SK-N-SH treated with all-trans-retinoic acid at 6 μM for 48 hours (cell line): Measurements from ENCODE around the gene OR52E1.

ENCODE experiments used
- ARNTL ChIP-seq: fragments of 450-650 bp; formaldehyde crosslinking; IDR thresholded peaks from 2 replicates; pipeline ENCODE4 v1.5.0; 2020; ENCODE audit warnings: low read depth, mild to moderate bottlenecking, moderate library complexity, borderline replicate concordance
- ISL1 ChIP-seq: fragments of 250-450 bp; sonication (Bioruptor Pico); IDR thresholded peaks from 2 replicates; pipeline ENCODE4 v2.1.2; 2022; ENCODE audit warnings: mild to moderate bottlenecking, moderate library complexity
- TCF4 ChIP-seq: fragments of 250-450 bp; sonication (Bioruptor Pico); IDR thresholded peaks from 2 replicates; pipeline ENCODE4 v1.8.0; 2021; ENCODE audit warnings: mild to moderate bottlenecking, moderate library complexity, borderline replicate concordance
- TOX ChIP-seq: fragments of 250-450 bp; sonication (Bioruptor Pico); IDR thresholded peaks from 2 replicates; pipeline ENCODE4 v1.8.0; 2021; ENCODE audit warnings: mild to moderate bottlenecking, moderate library complexity, borderline replicate concordance
- ZFP3 ChIP-seq: fragments of 250-450 bp; sonication (Bioruptor Pico); IDR thresholded peaks from 2 replicates; pipeline ENCODE4 v1.5.0; 2020; ENCODE audit warnings: mild to moderate bottlenecking, moderate library complexity
- ZNF565 ChIP-seq: fragments of 450-650 bp; formaldehyde crosslinking; conservative IDR thresholded peaks from 2 replicates; pipeline ENCODE4 v1.5.0; 2020; ENCODE audit warnings: low read depth, mild to moderate bottlenecking, moderate library complexity
- ZNF70 ChIP-seq: fragments of 450-650 bp; formaldehyde crosslinking; IDR thresholded peaks from 2 replicates; pipeline ENCODE4 v1.5.0; 2020; ENCODE audit warnings: mild to moderate bottlenecking, moderate library complexity
- ZNF8 ChIP-seq: fragments of 450-650 bp; formaldehyde crosslinking; IDR thresholded peaks from 2 replicates; pipeline ENCODE4 v1.5.0; 2020; ENCODE audit warnings: mild to moderate bottlenecking, moderate library complexity
- TF ChIP-seq, protein P1 (sequence below): fragments of 250-450 bp; sonication (Bioruptor Pico); IDR thresholded peaks from 2 replicates; pipeline ENCODE4 v1.8.0; 2020; ENCODE audit warnings: mild to moderate bottlenecking, moderate library complexity, borderline replicate concordance
- TF ChIP-seq, protein P2 (sequence below): fragments of 250-450 bp; sonication (Bioruptor Pico); IDR thresholded peaks from 2 replicates; pipeline ENCODE4 v1.8.0; 2021; ENCODE audit warnings: low read depth, mild to moderate bottlenecking, moderate library complexity, borderline replicate concordance
- TF ChIP-seq, protein P3 (sequence below): fragments of 250-450 bp; sonication (Bioruptor Pico); IDR thresholded peaks from 2 replicates; pipeline ENCODE4 v1.5.1; 2020; ENCODE audit warnings: low read depth, mild to moderate bottlenecking, moderate library complexity

DNA sequence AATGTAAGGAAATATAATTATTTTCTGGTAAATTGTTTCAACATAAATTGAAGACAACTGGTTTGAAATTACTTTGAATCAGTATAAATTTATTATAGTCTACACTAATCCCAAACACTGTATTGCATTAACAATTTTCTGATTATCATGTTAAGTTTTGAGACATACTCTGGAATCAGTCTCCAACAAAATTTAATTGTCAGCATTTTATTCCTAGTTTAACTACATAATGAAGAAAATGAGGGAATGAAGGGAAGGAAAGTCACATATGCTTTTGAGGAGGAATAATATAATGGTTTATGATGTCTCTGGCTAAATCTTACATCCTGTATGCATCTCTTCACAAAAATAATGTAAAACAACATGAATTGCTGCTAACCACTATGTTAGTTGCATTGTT, 14.2 kb downstream of the OR52E1 start:
- no peak for TF ChIP-seq ZNF70 (CRISPR knock-in tag)
- TF ChIP-seq, protein P1, sequence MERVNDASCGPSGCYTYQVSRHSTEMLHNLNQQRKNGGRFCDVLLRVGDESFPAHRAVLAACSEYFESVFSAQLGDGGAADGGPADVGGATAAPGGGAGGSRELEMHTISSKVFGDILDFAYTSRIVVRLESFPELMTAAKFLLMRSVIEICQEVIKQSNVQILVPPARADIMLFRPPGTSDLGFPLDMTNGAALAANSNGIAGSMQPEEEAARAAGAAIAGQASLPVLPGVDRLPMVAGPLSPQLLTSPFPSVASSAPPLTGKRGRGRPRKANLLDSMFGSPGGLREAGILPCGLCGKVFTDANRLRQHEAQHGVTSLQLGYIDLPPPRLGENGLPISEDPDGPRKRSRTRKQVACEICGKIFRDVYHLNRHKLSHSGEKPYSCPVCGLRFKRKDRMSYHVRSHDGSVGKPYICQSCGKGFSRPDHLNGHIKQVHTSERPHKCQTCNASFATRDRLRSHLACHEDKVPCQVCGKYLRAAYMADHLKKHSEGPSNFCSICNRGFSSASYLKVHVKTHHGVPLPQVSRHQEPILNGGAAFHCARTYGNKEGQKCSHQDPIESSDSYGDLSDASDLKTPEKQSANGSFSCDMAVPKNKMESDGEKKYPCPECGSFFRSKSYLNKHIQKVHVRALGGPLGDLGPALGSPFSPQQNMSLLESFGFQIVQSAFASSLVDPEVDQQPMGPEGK (CRISPR knock-in tag) = no peak
- no peak for TF ChIP-seq ARNTL
- TF ChIP-seq ZNF8 (CRISPR knock-in tag) = no peak
- no peak for TF ChIP-seq TOX
- TF ChIP-seq ZFP3 = no peak
- no peak for TF ChIP-seq ISL1 (CRISPR knock-in tag)
- no peak for TF ChIP-seq ZNF565 (CRISPR knock-in tag)
- TF ChIP-seq, protein P2, sequence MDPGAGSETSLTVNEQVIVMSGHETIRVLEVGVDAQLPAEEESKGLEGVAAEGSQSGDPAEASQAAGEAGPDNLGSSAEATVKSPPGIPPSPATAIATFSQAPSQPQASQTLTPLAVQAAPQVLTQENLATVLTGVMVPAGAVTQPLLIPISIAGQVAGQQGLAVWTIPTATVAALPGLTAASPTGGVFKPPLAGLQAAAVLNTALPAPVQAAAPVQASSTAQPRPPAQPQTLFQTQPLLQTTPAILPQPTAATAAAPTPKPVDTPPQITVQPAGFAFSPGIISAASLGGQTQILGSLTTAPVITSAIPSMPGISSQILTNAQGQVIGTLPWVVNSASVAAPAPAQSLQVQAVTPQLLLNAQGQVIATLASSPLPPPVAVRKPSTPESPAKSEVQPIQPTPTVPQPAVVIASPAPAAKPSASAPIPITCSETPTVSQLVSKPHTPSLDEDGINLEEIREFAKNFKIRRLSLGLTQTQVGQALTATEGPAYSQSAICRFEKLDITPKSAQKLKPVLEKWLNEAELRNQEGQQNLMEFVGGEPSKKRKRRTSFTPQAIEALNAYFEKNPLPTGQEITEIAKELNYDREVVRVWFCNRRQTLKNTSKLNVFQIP = no peak
- no peak for TF ChIP-seq TCF4 (CRISPR knock-in tag)
- TF ChIP-seq, protein P3, sequence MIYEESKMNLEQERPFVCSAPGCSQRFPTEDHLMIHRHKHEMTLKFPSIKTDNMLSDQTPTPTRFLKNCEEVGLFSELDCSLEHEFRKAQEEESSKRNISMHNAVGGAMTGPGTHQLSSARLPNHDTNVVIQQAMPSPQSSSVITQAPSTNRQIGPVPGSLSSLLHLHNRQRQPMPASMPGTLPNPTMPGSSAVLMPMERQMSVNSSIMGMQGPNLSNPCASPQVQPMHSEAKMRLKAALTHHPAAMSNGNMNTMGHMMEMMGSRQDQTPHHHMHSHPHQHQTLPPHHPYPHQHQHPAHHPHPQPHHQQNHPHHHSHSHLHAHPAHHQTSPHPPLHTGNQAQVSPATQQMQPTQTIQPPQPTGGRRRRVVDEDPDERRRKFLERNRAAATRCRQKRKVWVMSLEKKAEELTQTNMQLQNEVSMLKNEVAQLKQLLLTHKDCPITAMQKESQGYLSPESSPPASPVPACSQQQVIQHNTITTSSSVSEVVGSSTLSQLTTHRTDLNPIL (CRISPR knock-in tag) = no peak
